Activated CD4-positive, alpha-beta T cell treated with anti-CD3 and anti-CD28 coated beads, Interleukin-2, amount 50 U/mL, for 1 hour (primary cell): ENCODE measurements around the gene APOBEC2.

Experiments
- DNase-seq: peaks from one replicate; pipeline ENCODE4 v3.0.0-alpha.2; 2020

APOBEC2 gene

GRCh38 chr6:41092421-41093140 is 39.6 kb downstream of the APOBEC2 start:
- no peak for DNase-seq

GRCh38 chr6:41093729-41094128 is 40.7 kb downstream of the APOBEC2 start:
- DNase-seq, result no peak

GRCh38 chr6:41097467-41098090 is 44.6 kb downstream of the APOBEC2 start:
- DNase-seq, result no peak

- no peak for DNase-seq
These were observed 45.4 kb downstream of the APOBEC2 start for GRCh38 chr6:41098366-41098765.

GRCh38 chr6:41100871-41101287 is 47.9 kb downstream of the APOBEC2 start:
- DNase-seq, result peak; percentile 32

- no peak for DNase-seq
These were observed 50.8 kb downstream of the APOBEC2 start for GRCh38 chr6:41103847-41104246.

- DNase-seq, result no peak
These were observed 58.0 kb downstream of the APOBEC2 start for GRCh38 chr6:41111017-41111416.
